ENCODE results near the gene CDH16.
"Not testable (repeated sequence)": the region's sequence is repeated elsewhere in the genome, so short reads cannot be mapped to it uniquely, and the experiment has no call there.

Gene CDH16

GRCh38 chr16:66871363-66871762, 47.3 kb downstream of the CDH16 start:
- not testable (repeated sequence) for DNase-seq

- DNase-seq = no peak
Observed at GRCh38 chr16:66869424-66869823, 49.3 kb downstream of the CDH16 start.

GRCh38 chr16:66863707-66864106, 55.0 kb downstream of the CDH16 start:
- DNase-seq = no peak

- DNase-seq = no peak
Observed at GRCh38 chr16:66862023-66862520, 56.6 kb downstream of the CDH16 start.

- no peak for DNase-seq
Observed at GRCh38 chr16:66859397-66860068, 59.2 kb downstream of the CDH16 start.

- DNase-seq = no peak
Observed at GRCh38 chr16:66858740-66859396, 59.8 kb downstream of the CDH16 start.

Measured in MV-4-11 (cell line).